ENCODE data around the gene NPLOC4.

NPLOC4 gene

GRCh38 chr17:81636505-81637288 lies at the start of gene NPLOC4, which contains the start of gene TSPAN10:
TSS of gene NPLOC4 (minus strand) at chr17:81637112. CDS start at chr17:81636930, 182 bp downstream.
TSS of gene TSPAN10 (plus strand) at chr17:81637196. CDS start at chr17:81642413, 5,217 bp downstream.
- peak; percentile 83 for DNase-seq

DNA sequence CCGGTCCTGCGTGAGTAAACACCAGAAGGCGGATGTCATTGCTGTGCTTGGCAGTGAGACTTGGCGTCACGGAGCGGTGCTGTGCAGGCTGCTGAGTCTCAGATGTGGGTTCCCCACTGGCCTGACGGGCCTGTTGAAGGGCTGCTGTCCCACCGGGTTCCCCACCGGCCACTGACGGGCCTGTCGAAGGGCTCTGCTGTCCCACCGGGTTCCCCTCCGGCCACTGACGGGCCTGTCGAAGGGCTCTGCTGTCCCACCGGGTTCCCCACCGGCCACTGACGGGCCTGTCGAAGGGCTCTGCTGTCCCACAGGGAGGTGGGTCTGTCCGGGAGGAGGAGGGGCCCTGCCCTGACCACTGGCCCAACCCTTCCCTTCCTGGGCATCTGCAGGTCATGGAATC lies 49.7 kb upstream of the NPLOC4 start:
- DNase-seq = no peak

DNA sequence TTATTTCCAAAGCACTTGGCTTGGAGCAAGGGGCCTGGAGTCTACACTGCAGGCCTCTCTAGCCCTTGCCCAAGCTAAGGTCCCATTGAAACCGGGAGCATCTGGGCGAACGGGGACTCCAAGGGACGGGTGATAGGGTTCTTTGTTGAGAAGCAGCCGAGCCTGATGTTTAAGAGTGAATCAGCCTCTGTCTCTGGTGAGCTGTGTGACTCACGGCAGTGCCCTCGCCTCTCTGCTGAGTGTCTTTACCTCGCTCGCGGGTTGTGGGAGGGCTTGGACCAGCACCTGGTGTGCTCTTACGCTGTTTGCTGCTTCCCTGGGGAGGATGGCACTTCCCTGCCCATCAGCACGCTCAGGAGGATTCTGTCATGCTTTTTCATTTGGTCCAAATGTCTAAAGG lies 48.2 kb upstream of the NPLOC4 start:
- DNase-seq = peak; percentile 67

DNA sequence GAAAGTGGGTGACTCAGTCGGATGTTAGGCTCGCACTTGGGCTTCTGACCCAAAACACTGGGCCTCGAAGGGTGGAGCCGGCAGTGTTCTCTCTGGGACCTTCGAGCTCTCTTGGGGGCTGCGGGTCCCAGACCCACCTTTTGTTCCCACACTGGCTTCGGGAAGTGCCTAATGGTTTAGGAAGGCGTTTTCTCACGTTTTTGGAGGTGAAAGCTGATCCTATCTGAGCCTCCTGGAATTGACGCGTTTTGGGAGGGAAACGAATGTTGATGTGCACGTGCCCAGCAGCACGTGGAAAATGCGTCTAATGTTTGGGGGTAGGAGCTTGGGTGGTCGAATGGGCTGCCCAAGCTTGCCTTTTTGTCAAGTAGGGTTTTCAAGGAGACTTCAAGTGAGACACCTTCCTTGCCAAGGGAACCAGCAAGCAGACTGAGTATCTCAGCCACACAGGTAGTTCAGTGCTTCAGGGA lies 47.6 kb upstream of the NPLOC4 start:
- no peak for DNase-seq

DNA sequence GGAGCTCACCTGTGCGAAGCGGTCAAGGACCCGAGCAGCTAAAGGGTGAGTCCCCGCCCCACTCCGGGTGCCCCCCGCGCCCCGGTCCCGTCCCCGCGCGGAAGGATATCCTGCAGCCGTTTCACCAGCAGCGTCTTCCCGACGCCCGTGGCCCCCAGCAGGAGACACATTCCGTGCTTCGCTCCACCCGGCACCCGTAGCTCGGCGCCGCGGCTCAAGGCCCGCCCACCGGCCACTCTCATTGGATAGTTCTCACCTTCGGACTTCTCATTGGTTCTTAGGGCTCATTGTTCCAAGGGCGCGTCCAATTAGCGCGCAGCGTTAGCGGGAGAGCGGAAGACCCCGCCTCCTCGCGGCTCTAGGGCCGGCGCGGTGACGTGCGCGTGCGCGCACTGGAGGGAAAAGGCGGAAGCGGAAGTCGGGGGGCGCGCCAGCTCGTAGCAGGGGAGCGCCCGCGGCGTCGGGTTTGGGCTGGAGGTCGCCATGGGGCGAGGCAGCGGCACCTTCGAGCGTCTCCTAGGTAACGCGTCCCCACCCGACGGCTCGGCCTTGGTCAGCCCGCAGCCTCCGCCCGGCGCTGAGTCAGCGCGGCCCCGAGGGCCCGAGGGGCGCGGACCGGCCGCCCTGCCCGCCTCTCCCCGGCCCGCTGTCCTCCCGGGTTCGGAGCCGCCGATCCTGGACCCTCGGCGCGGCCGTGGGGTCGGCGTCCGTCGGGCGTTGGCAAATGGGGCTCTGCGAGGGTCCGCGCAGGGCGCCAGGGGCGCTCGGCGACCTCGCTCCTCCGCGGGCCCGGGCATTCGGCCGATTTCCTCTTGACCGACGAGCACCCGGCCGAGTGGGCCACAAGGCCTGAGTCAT lies 46.9 kb upstream of the NPLOC4 start, which contains the start of the genes ARL16 and HGS:
Gene ARL16, minus strand, starts transcription at position 214 of the 858 bp plus-strand sequence. Its CDS starts 44 bp downstream, at position 170.
Gene HGS, plus strand, starts transcription at position 428 of the 858 bp plus-strand sequence. Its CDS starts 56 bp downstream, at position 484.
- DNase-seq = peak; percentile 97

GRCh38 chr17:81683208-81683583 lies 46.3 kb upstream of the NPLOC4 start:
- no peak for DNase-seq

- no peak for DNase-seq
Measured at GRCh38 chr17:81682565-81683207, 45.8 kb upstream of the NPLOC4 start.

GRCh38 chr17:81681672-81682071 lies 44.8 kb upstream of the NPLOC4 start:
- DNase-seq = no peak

DNA sequence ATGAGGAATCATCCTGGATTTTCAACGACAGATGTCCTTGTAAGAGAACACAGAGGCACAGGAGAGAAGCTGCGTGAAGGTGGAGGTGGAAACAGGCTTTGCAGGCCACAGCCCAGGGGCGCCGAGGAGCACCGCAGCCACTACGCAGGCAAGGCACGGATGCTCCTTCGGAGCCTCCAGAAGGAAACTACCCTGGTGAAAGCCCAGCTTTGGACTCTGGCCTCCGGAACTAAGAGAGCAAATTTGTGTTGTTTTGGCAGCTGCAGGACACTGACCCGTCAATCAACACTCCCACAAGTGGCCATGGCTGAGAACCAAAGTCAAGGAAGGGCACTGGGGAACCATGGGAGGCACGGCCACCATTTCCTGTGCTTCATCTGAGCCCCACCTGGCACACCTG lies 43.2 kb upstream of the NPLOC4 start:
- no peak for DNase-seq

GRCh38 chr17:81676906-81677305 lies 40.0 kb upstream of the NPLOC4 start:
- no peak for DNase-seq

DNA sequence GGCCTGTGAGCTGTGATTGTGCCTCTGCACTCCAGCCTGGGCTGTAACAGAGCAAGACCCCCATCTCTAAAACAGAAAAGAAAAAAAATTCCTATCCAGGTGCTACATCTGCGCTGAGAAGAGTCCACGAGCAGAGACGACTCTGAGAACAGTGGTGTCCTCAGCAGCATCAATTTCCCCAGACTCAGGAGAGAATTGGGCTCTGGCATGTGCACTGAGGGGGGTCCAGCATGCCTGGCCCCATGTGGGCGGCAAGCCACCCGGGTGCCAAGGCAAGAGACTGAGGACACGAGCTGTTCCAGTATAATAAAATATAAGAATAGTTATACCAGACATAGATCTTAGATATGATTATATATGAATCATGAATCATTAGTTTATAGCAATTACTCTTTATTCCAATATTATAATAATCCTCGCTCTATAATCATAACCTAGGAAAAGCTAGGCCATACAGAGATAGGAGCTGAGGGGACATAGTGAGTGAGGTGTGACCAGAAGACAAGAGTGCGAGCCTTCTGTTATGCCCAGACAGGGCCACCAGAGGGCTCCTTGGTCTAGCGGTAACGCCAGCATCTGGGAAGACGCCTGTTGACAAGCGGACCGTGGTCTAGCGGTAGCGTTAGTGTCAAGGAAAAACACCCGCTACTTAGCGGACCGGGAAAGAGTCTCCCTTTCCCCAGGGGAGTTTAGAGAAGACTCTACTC lies 38.8 kb upstream of the NPLOC4 start:
- DNase-seq = peak; percentile 25

DNA sequence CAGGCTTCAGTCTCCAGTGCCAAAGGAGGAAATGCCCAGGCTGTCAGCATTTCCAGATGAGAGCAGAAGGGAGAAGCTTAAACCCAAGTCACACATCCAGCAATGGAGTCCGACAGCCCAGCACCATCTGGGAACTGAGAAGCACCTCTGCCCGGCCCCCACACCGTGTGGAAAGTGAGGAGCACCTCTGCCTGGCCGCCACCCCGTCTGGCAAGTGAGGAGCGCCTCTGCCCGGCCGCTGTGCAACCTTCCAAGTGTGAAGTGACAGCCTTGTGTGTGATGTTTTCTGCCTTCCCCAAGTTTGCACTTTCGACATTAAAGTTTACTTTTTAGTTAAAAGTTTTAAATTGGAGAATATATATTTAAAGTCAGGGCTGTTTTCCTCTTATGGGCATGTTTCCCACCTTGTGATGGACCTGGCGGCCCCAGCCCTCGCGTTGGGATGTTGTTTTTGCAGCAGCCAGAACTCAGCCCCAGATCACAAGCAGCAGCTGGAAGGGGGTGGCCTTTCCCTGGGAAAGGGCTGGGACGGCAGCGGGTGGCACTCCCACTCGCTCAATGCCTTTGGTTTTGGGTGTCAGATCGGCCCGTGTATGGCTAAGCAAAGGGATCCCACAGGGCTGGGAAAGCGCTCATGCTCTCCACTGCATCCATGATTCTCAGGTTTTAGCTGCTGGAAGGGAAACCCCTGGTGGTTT lies 36.8 kb upstream of the NPLOC4 start:
- no peak for DNase-seq

GRCh38 chr17:81672954-81673353 lies 36.0 kb upstream of the NPLOC4 start:
- DNase-seq = no peak

DNA sequence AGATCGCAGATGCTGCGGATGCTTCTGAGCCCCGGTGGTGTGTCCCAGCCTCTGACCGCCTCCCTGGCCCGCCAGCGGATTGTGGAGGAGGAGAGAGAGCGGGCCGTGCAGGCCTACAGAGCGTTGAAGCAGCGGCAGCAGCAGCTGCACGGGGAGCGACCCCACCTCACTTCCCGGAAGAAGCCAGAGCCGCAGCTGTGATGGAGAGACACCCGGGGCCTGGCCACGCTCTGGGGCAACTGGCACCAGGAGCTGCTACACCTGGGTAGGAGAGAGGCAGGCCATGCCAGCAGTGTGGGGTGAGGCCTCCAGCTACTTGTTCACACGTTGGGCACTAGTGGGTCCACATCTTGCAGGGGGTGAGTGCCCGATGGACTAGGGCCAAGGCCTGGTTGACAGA lies 35.6 kb upstream of the NPLOC4 start:
- DNase-seq = no peak

GRCh38 chr17:81667754-81668153 lies 30.8 kb upstream of the NPLOC4 start:
- DNase-seq = no peak

DNA sequence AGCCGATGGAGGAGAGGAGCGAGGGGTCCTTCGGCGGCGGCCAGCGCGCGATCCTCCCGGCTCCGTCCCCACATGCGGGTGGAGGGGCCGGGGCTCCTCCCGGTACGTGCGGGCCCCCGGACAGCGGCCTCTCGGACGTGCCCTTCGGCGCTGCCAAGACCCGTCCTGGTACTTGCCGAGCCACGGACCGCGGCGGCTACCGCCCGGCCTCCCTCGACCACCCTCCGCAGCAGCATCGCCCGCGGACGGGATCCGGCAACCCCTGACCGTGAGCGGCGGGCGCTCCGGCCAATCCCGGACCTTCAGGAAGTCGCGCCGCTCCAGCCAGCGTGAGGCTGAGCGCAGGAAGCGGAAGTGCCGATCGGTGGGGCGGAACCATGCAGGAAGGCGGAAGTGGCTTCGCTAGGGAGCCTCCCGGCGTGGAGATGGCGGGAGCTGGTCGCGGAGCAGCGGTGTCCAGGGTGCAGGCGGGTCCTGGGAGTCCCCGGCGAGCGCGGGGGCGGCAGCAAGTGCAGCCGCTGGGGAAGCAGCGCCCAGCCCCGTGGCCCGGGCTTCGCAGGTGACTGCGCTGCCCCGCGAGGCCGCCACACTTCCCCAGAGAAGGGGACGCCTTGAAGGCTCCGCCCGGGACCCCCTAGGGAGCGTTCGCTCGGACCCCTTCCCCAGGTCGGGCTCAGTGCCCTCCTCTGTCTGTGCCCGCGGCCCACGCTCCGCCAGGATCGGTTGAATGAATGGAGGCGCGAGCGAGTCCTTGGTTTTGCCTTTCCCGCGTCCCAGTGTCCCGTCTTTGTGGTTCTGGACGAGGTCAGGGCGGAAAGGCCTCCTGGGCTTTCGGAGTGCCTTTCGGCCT lies 29.7 kb upstream of the NPLOC4 start, which contains the start of the genes CCDC137 and OXLD1:
Gene CCDC137, plus strand, starts transcription at position 396 of the 850 bp plus-strand sequence. Its CDS starts 30 bp downstream, at position 426.
Gene OXLD1, minus strand, starts transcription at position 264 of the 850 bp plus-strand sequence. Its CDS starts 28 bp downstream, at position 236.
- peak; percentile 94 for DNase-seq

DNA sequence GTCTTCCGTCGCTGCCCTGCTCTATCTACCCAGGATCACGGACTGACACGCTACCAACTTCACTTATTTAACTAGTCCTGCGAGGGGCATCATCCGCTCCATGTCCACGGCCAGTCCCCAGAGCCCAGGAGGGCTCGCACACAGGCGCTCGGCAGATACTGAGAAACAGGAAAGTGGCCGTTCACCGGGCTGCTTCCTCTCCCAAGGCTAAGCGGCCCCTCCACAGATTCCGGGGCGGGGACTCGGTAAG lies 29.1 kb upstream of the NPLOC4 start:
- DNase-seq = peak; percentile 39

DNA sequence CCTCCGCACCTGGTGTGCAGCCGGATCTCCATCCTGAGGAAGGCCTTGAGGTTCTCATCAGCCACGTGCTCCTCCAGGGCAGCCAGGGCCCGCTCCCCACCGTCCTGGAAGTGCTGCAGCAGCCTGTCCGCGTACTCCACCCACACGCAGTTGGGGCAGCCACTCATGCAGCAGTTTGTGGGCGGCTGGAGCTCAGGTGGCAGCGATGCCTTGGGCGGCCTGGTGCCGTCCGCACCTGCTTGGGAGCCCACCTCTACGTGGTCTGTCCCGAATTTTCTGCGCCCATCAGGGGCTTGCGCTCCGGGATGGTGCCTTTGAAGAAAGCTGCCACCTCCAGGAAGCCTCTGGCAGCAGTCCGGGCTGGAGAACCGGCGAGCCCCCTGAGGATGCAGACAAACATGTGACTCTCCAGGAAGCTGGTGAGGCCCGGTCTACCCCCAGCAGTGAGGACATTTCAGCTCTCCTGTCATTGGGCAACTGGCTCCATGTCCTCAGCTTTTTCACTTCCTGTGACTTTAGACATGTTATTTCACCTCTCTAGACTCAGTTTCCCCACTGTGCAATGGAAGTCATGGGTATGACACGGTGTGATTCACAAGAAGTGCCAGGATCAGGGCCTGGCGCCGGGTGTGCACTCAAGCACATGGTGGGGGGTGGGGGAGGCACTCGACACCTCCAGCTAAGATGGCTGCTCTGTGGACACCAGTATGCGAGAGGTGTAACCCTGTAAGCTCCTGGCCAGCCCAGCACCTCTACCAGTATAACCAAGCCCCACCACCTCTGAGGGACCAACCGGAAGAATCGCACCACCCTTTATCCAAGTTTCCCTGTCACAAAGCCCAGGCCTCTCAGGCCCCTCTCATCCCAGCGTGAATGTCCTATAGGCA lies 28.5 kb upstream of the NPLOC4 start:
- peak; percentile 75 for DNase-seq

- DNase-seq = no peak
Measured at GRCh38 chr17:81664051-81664470, 27.1 kb upstream of the NPLOC4 start.

- DNase-seq = no peak
Measured at GRCh38 chr17:81662002-81662401, 25.1 kb upstream of the NPLOC4 start.
